ENCODE results near the gene EXOC4. TPM values are rescaled to one million over a fixed set of nuclear protein-coding genes. Genes with fewer than 3 reads are reported as not detected.
A peak's percentile ranks its signal among the peaks of the same experiment; 100 is the strongest.

The EXOC4 gene
- total and polyA plus RNA-seq, 2 of the 13 experiments (the other 11 are each of a cell fraction or from before 2014, with no cell fraction given): 22.5 to 39.0 TPM

GRCh38 chr7:133815611-133816210 lies 562.8 kb downstream of the EXOC4 start (continued):
- no peak for TF ChIP-seq ZNF615 (CRISPR knock-in tag; IDR thresholded peaks at IDR 0.05; ENCODE audit: borderline replicate concordance)
- TF ChIP-seq ZNF597 (CRISPR knock-in tag; IDR thresholded peaks at IDR 0.05): no peak
- TF ChIP-seq ZFX (CRISPR knock-in tag; IDR thresholded peaks at IDR 0.05; ENCODE audit: low read depth): 0 out of 2 replicates have a peak, but pooled peaks have one; percentile 23
- TF ChIP-seq SIX4 (CRISPR knock-in tag; IDR thresholded peaks at IDR 0.05): peak; percentile 98
- no peak for TF ChIP-seq FOSL1 (CRISPR knock-in tag; IDR thresholded peaks at IDR 0.05; ENCODE audit: borderline replicate concordance)
- TF ChIP-seq KLF13 (CRISPR knock-in tag; IDR thresholded peaks at IDR 0.05): no peak
- TF ChIP-seq KDM1A (CRISPR knock-in tag; IDR thresholded peaks at IDR 0.05): 0 out of 2 replicates have a peak, but pooled peaks have one; percentile 35
- TF ChIP-seq NKX3-1 (CRISPR knock-in tag; IDR thresholded peaks at IDR 0.05): 0 out of 2 replicates have a peak, but pooled peaks have one; percentile 23
- no peak for TF ChIP-seq SNAI1 (CRISPR knock-in tag; IDR thresholded peaks at IDR 0.05; ENCODE audit: borderline replicate concordance)
- no peak for TF ChIP-seq ZNF501 (CRISPR knock-in tag; IDR thresholded peaks at IDR 0.05)
- peak; percentile 53; the same call in 1 of the 2 replicates for TF ChIP-seq ZNF331 (CRISPR knock-in tag; IDR thresholded peaks at IDR 0.05)
- peak; percentile 75; the same call in 1 of the 2 replicates for TF ChIP-seq SOX5 (CRISPR knock-in tag; IDR thresholded peaks at IDR 0.05; ENCODE audit: borderline replicate concordance)
- TF ChIP-seq ZKSCAN1 (IDR thresholded peaks at IDR 0.05; ENCODE audit: low read length): no peak
- TF ChIP-seq TCF7 (IDR thresholded peaks at IDR 0.05; ENCODE audit: low read depth): peak; percentile 93
- TF ChIP-seq NFIC (IDR thresholded peaks at IDR 0.05; ENCODE audit: low read length): peak; percentile 73
- no peak for TF ChIP-seq ZNF224 (CRISPR knock-in tag; IDR thresholded peaks at IDR 0.05)
- no peak for TF ChIP-seq ZNF775 (CRISPR knock-in tag; IDR thresholded peaks at IDR 0.05; ENCODE audit: borderline replicate concordance)
- TF ChIP-seq BCL6 (CRISPR knock-in tag; IDR thresholded peaks at IDR 0.05): peak; percentile 63; the same call in 1 of the 2 replicates
- TF ChIP-seq ZNF343 (CRISPR knock-in tag; IDR thresholded peaks at IDR 0.05): no peak
- peak; percentile 73 for TF ChIP-seq MED1 (CRISPR knock-in tag; IDR thresholded peaks at IDR 0.05)
- TF ChIP-seq ZNF260 (CRISPR knock-in tag; IDR thresholded peaks at IDR 0.05; ENCODE audit: borderline replicate concordance, low read depth): no peak
- peak; percentile 86 for TF ChIP-seq ASH2L (IDR thresholded peaks at IDR 0.05; ENCODE audit: insufficient read length, low read depth, low read length)
- no peak for TF ChIP-seq ZBTB8A (CRISPR knock-in tag; IDR thresholded peaks at IDR 0.05; ENCODE audit: borderline replicate concordance, low read depth)
- TF ChIP-seq ZNF672 (CRISPR knock-in tag; IDR thresholded peaks at IDR 0.05): no peak
- peak; percentile 80; the same call in 1 of the 2 replicates for TF ChIP-seq GATA4 (IDR thresholded peaks at IDR 0.05; ENCODE audit: borderline replicate concordance, low read depth)
- TF ChIP-seq POLR2AphosphoS5 (IDR thresholded peaks at IDR 0.05; ENCODE audit: low read depth, low read length): no peak

Data from HepG2 (cell line).